ENCODE data around the gene RHEX.

Gene RHEX

DNA sequence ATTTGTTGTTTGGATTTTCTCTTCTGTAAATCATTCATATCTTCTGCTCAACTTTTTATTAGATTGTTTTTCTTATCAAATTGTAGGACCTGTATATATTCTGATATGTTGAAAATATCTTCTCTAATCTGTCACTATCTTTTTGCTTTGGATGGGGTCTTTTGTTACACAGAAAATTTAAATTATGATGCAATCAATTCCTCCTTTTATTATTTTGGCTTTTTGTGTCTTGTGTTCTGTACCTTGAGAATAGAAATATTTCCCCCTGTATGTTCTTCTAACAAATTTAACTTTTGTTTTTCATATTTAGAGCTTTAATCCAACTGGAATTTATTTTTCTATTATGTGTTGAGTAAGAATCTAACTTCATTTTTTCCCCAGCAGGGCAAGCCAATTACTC, 67.4 kb downstream of the RHEX start:
- no peak for DNase-seq

DNA sequence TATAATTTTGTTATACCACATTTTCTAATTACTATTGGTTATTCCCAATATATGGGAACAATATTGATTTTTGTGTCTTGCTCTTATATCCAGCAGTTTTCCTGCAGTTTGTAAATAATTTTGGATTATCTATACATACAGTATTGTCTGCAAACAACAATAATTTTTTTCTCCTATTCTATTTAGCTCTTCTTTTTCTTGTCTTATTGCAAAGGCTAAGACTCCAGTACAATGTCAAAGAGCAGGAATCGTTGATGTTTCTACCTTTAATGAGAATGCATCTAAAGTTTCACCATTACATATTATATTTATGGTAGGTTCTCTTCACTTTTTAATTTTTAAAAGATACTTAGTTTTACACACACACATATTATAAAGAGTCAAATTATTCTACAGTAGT, 68.3 kb downstream of the RHEX start:
- no peak for DNase-seq

DNA sequence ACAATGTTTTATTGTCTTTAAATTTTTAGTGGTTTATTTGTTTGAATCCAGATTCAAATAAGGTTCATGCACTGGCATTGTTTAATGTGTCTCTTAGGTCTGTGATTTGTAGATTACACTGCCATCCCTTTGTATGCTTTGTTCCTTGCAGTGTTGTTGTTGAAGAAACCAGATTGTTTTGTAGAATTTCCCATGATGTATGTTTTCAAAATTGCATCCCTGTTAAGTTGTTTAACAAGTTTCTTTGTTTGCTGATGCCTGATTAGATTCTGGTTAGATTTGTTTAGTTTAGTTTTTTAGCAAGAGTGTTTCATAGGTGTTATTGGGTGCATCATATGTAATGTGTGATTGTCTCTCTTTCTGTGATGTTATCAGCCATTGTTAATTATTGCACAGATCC, 69.7 kb downstream of the RHEX start:
- DNase-seq, result no peak

DNA sequence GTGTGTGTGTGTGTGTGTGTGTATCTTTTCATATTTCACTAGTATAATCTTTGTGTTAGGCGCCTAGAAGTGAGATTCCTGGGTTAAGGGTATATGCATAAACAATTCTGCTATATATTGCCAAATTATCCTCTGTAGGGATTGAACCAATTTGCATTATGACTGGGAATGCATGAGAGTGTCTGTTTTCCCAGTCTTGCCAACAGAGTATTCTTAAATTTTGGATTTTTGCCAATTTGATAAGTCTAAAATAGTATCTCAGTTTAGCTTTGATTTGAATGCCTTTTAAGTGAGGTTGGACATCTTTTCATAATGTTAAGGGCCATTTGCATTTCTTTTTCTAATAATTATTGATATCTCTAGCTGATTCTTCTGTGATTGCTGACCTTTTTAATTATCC, 72.4 kb downstream of the RHEX start:
- no peak for DNase-seq

DNA sequence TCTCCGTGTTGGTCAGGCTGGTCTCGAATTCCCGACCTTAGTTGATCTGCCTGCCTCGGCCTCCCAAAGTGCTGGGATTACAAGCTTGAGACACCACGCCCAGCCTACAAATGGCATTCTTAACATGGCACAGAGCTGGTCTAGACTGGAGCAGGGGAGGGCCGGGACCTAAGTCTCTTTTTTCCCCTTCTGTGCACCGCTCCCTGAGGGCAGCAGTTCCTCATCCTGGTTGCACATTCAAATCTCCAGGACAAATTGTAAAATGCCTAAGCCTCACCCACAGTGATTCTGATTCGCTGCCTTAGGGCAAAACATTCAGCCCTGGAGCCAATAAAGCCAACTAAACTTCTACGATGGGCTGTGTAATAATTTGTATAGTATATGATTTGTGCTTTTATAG, 74.4 kb downstream of the RHEX start:
- no peak for DNase-seq

DNA sequence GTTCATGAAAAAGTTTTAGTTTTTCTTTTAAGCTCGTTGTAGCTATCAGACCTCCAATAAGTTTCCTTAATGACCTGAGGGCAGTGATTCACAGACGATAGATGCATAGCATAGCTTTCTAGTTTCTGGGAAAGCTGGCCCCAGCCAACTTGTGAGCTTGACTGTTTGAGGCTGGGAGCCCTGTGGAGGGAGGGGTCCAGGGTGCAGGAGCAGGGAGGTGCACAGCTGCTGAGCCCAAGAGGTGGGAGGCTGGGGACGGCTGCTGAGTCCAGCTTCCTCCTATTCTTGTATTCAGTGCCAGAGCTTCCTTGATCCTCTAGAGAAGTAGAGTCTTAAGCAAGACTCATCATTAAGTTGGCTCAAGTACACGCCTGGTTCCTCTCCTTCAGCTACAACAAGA, 75.2 kb downstream of the RHEX start:
- no peak for DNase-seq

DNA sequence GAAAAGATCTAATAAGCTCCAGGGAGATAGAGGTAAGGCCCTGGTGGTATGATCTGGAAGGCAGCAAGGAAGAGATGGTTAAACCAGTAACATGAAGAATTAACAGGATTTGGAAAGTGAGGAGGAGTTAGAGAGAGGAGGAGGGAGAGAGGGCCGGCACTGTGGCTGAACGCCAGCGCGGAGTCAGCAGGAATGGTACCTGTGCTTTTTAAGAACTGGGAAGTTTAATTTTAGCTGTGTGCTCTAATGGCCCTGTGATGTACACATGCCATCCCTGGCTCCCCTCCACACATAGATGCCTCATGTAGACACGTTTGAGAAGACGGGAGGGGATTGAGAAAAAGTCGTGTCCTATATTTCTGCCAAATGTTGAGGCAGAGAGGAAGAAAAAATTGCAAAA, 78.1 kb downstream of the RHEX start:
- DNase-seq, result no peak

DNA sequence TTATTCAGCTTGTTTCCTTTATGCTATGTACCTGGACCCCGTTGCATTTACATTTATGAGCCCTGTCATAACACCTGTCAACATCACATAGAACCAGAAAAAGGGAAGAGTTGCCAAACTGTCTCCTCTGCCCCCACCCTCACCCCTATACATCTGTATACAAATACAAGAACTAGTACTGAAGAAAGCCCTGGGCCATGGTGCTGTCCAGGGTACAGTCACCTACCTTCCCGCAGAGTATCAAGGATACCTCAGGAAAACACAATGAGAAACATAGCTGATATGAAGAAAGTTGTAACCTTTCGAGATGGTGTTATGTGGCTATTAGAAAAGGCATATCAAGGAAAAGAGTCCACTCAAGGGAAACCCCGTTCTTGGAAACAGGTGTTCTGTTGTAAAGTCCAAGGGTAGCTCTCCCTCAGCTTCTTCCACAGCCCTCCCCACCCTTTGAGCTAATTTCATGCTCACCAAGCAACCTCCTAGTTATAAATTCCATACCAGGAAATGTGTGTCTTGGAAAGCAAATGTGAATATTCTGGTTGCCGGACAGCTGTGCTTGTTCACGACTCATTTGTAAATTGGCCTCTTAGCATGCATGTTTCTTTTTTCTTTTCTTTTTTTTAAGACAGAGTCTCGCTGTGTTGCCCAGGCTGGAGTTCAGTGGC, 80.9 kb downstream of the RHEX start:
- DNase-seq, result no peak

DNA sequence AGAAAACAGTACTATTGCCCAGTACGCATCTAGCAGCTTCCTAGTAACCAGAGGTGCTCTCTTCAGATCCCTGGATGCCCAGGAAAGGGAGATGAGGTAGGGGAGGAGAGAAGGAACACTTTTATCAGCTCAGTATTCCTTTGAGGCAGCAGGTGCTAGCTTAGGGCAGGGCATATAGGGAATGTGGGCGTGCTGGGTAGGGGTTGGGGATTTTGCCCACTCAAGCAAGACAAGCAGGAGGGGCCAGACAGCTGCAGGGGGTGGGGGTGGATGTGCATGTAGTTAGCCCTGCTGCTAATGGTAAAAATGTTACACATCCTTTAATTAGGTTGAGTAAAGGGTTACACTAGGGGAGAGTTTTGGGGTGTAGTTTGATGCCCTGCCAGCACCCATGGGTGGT, 82.3 kb downstream of the RHEX start:
- no peak for DNase-seq

DNA sequence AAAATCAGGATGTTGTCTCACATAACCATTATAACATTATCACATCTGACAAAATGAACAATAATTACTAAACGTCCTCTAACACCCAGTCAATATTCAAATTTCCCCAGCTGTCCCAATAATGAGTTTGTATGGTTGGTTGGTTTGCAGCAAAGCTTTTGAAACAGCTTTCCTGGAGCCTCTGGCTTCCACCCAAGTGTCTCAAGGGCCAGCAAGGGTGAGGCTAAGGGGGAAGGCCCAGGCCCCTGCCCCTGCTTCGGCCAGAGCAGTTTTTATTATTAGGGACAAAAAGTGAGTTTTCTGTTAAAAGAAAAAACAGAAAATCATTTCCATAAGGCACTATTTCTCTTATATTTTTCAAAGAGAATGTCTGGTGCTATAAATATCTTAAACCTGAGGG, 83.3 kb downstream of the RHEX start:
- DNase-seq, result no peak

DNA sequence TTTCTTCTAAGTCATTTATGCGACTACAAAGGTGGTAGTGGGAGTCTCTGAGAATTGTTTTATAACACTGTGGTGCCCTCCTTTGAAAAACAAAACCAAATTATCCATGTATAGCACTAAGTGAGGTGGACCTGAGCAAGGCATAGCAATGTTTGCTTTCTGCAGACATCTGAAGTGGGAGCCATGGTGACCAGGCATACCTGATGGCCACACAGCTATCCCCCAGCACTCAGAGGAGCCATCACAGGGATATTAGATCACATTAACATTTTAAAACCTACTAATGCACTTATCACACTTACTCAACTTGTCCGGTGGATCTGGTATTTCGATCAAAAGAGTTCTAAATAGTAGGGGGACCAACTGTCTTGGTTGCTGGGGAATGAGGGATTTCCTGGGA, 89.0 kb downstream of the RHEX start:
- DNase-seq, result no peak

DNA sequence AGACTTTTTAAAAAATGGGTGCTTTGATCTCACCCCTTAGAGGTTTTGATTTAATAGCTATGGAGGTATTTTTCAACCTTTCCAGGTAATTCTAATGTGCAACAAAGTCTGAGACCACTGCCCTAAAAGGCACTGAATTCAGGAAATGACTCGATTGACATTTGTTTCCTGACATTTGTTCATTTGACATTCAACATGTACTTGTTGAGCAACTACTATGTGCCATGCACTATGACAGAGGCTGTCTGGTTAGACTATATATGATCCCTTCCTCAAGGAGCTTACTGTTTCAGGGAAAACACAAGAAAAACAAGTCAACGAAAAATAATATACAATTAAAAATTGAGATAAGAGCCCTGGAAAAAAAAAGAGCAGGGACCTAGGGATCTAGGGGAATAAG, 89.8 kb downstream of the RHEX start:
- DNase-seq, result no peak

DNA sequence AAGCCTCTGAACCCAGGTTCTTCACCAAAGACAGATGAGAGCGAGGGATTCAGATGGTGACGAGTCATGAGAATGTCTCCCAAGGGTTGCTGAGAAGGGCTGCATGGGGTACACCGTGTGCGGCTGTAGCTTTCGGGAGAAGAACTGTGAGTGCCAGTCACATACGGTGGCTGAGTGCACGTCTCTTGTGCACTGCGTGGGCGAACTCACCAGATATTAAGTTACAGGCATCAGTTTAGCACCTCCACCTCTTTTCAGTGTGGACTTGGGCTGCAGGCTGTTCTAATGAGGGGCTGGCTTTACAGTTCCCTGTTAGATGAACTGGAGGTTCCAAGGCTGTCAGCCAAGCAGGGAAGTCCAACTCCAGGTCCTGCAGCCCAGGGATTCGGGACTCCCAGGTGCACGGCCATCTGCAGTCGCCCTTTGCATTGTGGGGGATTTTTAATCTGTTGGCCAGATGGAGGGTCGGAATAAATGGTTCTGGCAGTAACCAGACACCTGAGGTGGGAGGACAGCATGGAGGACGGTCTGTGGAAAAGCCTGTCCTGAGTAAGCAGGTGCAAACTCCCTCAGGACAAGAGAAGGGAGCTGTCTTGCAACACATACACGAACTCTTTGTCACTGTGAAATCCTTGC, 90.7 kb downstream of the RHEX start:
- no peak for DNase-seq

DNA sequence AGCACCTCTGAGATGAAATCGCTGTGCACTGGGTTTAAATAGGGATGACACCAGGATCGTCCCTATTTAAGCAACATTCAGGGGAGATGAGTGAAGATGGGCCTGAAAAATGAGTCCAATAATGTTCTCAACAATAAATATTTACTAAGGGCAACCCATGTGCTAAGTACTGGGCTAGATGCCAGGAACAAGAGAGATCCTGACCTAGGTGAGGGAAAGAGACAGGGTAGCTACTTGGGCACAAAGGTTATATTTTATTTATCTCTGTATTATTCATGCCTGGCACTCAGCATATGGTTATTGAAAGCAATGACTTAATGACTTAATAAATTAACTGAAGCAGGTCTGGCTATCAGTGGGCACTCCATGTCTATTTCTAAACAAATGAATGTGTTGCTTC, 91.6 kb downstream of the RHEX start:
- DNase-seq, result no peak

DNA sequence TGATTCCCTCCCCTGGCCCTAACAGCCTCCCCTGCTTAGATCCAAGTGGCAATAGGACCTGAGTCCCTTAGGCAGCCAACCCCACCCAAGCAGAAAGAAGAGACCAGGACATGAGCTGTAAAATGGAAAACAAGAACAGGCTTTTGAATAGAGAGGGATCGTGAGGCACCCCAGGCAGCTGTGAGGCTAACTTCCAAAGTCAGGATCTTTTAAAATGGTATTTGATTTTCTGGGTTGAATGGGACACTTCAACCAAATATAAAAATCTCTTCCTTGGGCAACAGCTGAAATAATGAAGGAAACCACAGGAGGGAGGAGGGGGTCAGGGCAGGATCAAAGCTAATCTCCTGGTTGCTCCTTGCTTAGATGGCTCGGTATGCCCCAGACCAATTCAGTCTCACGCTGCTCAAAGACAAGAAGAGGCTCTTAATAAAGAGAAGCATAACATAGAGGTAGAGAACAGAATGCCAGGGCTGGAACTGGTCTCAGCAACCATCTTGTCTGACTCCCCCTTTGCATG, 92.9 kb downstream of the RHEX start:
- DNase-seq, result no peak
